HepG2 (cell line): ENCODE results near the gene NR1H2. TPM values are rescaled to one million over a fixed set of nuclear protein-coding genes. Genes with fewer than 3 reads are reported as not detected.
A peak's percentile ranks its signal among the peaks of the same experiment; 100 is the strongest.

Source experiments
- CREB1 ChIP-seq, 2 experiments: fragments of 450-650 bp in 1 of 2; IDR thresholded peaks; 2 replicates each; pipeline ENCODE4 v1.6.1; 2016 to 2017; ENCODE audit warnings: control low read depth in 1 of 2, mild to moderate bottlenecking in 1 of 2, missing compliant biosample characterization in 1 of 2, missing genetic modification characterization in 1 of 2
- CSRNP2 ChIP-seq: sonication (generic); formaldehyde crosslinking; conservative IDR thresholded peaks from 2 replicates; pipeline ENCODE4 v1.8.0; 2022; ENCODE audit warnings: low read depth, missing genetic modification reagents
- GLI4 ChIP-seq: sonication (generic); formaldehyde crosslinking; IDR thresholded peaks from 2 replicates; pipeline ENCODE4 v1.5.1; 2020; ENCODE audit warnings: missing genetic modification reagents, mild to moderate bottlenecking, moderate library complexity, borderline replicate concordance
- KLF6 ChIP-seq: IDR thresholded peaks from 2 replicates; pipeline ENCODE4 v1.8.0; 2016; ENCODE audit warnings: missing biosample characterization, missing genetic modification reagents
- RFXANK ChIP-seq: IDR thresholded peaks from 2 replicates; pipeline ENCODE4 v1.6.1; 2016
- SPEN ChIP-seq: sonication (generic); formaldehyde crosslinking; IDR thresholded peaks from 2 replicates; pipeline ENCODE4 v1.5.1; 2020; ENCODE audit warnings: low read depth, mild to moderate bottlenecking, missing genetic modification reagents
- SSRP1 ChIP-seq: IDR thresholded peaks from 2 replicates; pipeline ENCODE4 v1.6.1; 2016; ENCODE audit warnings: control low read depth
- TRIM22 ChIP-seq: fragments of 450-650 bp; IDR thresholded peaks from 2 replicates; pipeline ENCODE4 v1.6.1; 2017
- ZHX2 ChIP-seq, 2 experiments: sonication (generic) in 1 of 2; formaldehyde crosslinking in 1 of 2; IDR thresholded peaks; 2 replicates each; pipeline versions ENCODE4 v1.6.1 to v1.9.0; 2014 to 2022; ENCODE audit warnings: antibody characterized with exemption in 1 of 2, borderline replicate concordance in 1 of 2, inconsistent platforms in 1 of 2, low read depth in 1 of 2, missing genetic modification reagents in 1 of 2
- ZKSCAN8 ChIP-seq: IDR thresholded peaks from 2 replicates; pipeline ENCODE4 v1.6.1; 2016; ENCODE audit warnings: borderline replicate concordance, missing genetic modification reagents, missing compliant biosample characterization
- ZNF598 ChIP-seq: sonication (generic); formaldehyde crosslinking; IDR thresholded peaks from 2 replicates; pipeline ENCODE4 v1.5.1; 2020; ENCODE audit warnings: mild to moderate bottlenecking, missing genetic modification reagents, borderline replicate concordance
- polyA plus RNA-seq, 8 experiments: library from polyadenylated mRNA; depleted of rRNA in 3 of 8; stranded (reverse) in 7 of 8; unstranded in 1 of 8; fragments of >200 nt; fragmentation: Illumina TruSeq in 4 of 8; extraction: Trizol in 4 of 8; gene quantifications; 2 replicates each; pipeline versions ENCODE4 v1.2.1 to v1.2.3, GENCODE V29; 2011 to 2016; ENCODE audit warnings: low read depth in 4 of 8, missing spikeins in 1 of 8, mixed read lengths in 1 of 8; ENCODE audit not compliant: insufficient read depth in 1 of 8
- total RNA-seq, 5 experiments: library from RNA; depleted of rRNA; stranded (reverse); fragments of >200 nt; fragmentation: Illumina TruSeq; extraction: Trizol; gene quantifications; 2 replicates each; pipeline ENCODE4 v1.2.3, GENCODE V29; 2016; ENCODE audit warnings: low read depth in 1 of 5
- TF ChIP-seq, protein P1 (sequence below): sonication (generic); formaldehyde crosslinking; IDR thresholded peaks from 2 replicates; pipeline ENCODE4 v1.4.0; 2020; ENCODE audit warnings: missing genetic modification reagents
- TF ChIP-seq, protein P2 (sequence below): sonication (generic); formaldehyde crosslinking; IDR thresholded peaks from 2 replicates; pipeline ENCODE4 v1.4.0; 2020; ENCODE audit warnings: missing genetic modification reagents

Gene NR1H2
- total and polyA plus RNA-seq, 2 of the 13 experiments (the other 11 are each of a cell fraction or from before 2014, with no cell fraction given), result 10.3 to 13.5 TPM

- TF ChIP-seq, protein P1, sequence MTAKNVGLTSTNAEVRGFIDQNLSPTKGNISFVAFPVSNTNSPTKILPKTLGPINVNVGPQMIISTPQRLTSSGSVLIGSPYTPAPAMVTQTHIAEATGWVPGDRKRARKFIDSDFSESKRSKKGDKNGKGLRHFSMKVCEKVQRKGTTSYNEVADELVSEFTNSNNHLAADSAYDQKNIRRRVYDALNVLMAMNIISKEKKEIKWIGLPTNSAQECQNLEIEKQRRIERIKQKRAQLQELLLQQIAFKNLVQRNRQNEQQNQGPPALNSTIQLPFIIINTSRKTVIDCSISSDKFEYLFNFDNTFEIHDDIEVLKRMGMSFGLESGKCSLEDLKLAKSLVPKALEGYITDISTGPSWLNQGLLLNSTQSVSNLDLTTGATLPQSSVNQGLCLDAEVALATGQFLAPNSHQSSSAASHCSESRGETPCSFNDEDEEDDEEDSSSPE (CRISPR knock-in tag), result peak; percentile 86
- TF ChIP-seq RFXANK, result no peak
- TF ChIP-seq CSRNP2 (CRISPR knock-in tag), result no peak
- peak; percentile 23; the same call in 1 of the 2 replicates for TF ChIP-seq CREB1 (IDR thresholded peaks at IDR 0.05)
- TF ChIP-seq CREB1 (CRISPR knock-in tag; IDR thresholded peaks at IDR 0.05), result no peak
- TF ChIP-seq ZKSCAN8 (CRISPR knock-in tag), result 0 out of 2 replicates have a peak, but pooled peaks have one; percentile 42
- TF ChIP-seq GLI4 (CRISPR knock-in tag), result 0 out of 2 replicates have a peak, but pooled peaks have one; percentile 26
- 0 out of 2 replicates have a peak, but pooled peaks have one; percentile 24 for TF ChIP-seq ZNF598 (CRISPR knock-in tag)
- no peak for TF ChIP-seq TRIM22
- TF ChIP-seq ZHX2 (IDR thresholded peaks at IDR 0.05; ENCODE audit: low read depth), result no peak
- TF ChIP-seq ZHX2 (CRISPR knock-in tag; IDR thresholded peaks at IDR 0.05; ENCODE audit: borderline replicate concordance), result no peak
- TF ChIP-seq SPEN (CRISPR knock-in tag), result peak; percentile 72; the same call in 1 of the 2 replicates
- TF ChIP-seq SSRP1, result no peak
- TF ChIP-seq, protein P2, sequence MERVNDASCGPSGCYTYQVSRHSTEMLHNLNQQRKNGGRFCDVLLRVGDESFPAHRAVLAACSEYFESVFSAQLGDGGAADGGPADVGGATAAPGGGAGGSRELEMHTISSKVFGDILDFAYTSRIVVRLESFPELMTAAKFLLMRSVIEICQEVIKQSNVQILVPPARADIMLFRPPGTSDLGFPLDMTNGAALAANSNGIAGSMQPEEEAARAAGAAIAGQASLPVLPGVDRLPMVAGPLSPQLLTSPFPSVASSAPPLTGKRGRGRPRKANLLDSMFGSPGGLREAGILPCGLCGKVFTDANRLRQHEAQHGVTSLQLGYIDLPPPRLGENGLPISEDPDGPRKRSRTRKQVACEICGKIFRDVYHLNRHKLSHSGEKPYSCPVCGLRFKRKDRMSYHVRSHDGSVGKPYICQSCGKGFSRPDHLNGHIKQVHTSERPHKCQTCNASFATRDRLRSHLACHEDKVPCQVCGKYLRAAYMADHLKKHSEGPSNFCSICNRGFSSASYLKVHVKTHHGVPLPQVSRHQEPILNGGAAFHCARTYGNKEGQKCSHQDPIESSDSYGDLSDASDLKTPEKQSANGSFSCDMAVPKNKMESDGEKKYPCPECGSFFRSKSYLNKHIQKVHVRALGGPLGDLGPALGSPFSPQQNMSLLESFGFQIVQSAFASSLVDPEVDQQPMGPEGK (CRISPR knock-in tag), result peak; percentile 45
- 0 out of 2 replicates have a peak, but pooled peaks have one; percentile 15 for TF ChIP-seq KLF6
Observed at GRCh38 chr19:50329146-50329925, 46.9 kb upstream of the NR1H2 start, which contains the start of gene KCNC3 (continued).
